Heart right ventricle (tissue), 16 donors: ENCODE data around the gene TNFRSF6B. TPM values are rescaled to one million over a fixed set of nuclear protein-coding genes. Genes with fewer than 3 reads are reported as not detected.

ENCODE experiments used
- ATAC-seq, 8 donors: fragments of 200-7000 bp; cut with Tn5 transposase; one replicate each; pipeline ENCODE4 v1.9.1; 2020; ENCODE audit warnings: mild to moderate bottlenecking in 8 of 8, moderate library complexity in 8 of 8, moderate number of reproducible peaks in 1 of 8
- DNase-seq, 2 donors: peaks; one replicate each; pipeline ENCODE4 v3.0.0-alpha.2; 2020
- H3K27ac ChIP-seq, 10 donors: fragments of 200-600 bp; sonication (generic) in 2 of 10; one replicate each; pipeline versions ENCODE4 v1.5.0 to v1.8.0; 2020 to 2022; ENCODE audit warnings: mild to moderate bottlenecking in 3 of 10
- H3K27me3 ChIP-seq, 7 donors: fragments of 200-600 bp; one replicate each; pipeline ENCODE4 v1.8.0; 2021 to 2022; ENCODE audit warnings: mild to moderate bottlenecking in 2 of 7
- H3K36me3 ChIP-seq, 9 donors: fragments of 200-600 bp; sonication (generic) in 1 of 9; one replicate each; pipeline versions ENCODE4 v1.5.0 to v1.8.0; 2020 to 2022; ENCODE audit warnings: mild to moderate bottlenecking in 2 of 9
- H3K4me1 ChIP-seq, 9 donors: fragments of 200-600 bp; sonication (generic) in 1 of 9; one replicate each; pipeline versions ENCODE4 v1.5.0 to v1.8.0; 2020 to 2022; ENCODE audit warnings: mild to moderate bottlenecking in 4 of 9
- H3K4me3 ChIP-seq, 10 donors: fragments of 200-600 bp; sonication (generic) in 2 of 10; one replicate each; pipeline versions ENCODE4 v1.5.0 to v1.8.0; 2020 to 2022; ENCODE audit warnings: mild to moderate bottlenecking in 7 of 10, moderate library complexity in 2 of 10
- H3K9me3 ChIP-seq, 11 donors: fragments of 200-600 bp in 10 of 11; sonication (generic) in 2 of 11; one replicate each; pipeline versions ENCODE4 v1.5.0 to v1.8.0; 2013 to 2022; ENCODE audit warnings: mild to moderate bottlenecking in 2 of 11, control low read depth in 1 of 11, moderate library complexity in 1 of 11
- WGBS, 2 donors: extraction: QIAGEN DNeasy Blood & Tissue Kit; methylation state at CpG; one replicate each; pipeline ENCODE4 v1.1.7; 2013; ENCODE audit warnings: inconsistent platforms in 1 of 2; 5-methylcytosine and 5-hydroxymethylcytosine counted together
- intact Hi-C, 10 donors: fragments of 100-400 bp; cut with DNase I; formaldehyde crosslinking; loops; one replicate each; pipeline versions ENCODE4 v1.11.1 to v1.14.2; 2022
- polyA plus RNA-seq, 2 donors: library from polyadenylated mRNA; stranded (reverse); fragments of 200-250 nt; gene quantifications; one replicate each; pipeline ENCODE4 v1.2.3, GENCODE V29; 2013
- total RNA-seq, 10 donors: library from RNA; stranded (reverse); fragmentation: NEBNext Ultra II Directional in 3 of 10; extraction: Animal tissue kit (Norgen Biotek cat#: 25700) in 3 of 10; gene quantifications; one replicate each; pipeline versions ENCODE4 v1.2.1 to v1.2.4, GENCODE V29; 2021 to 2023
- TF ChIP-seq, protein P1 (sequence below), 9 donors: fragments of 200-600 bp; sonication (generic) in 2 of 9; IDR thresholded peaks; one replicate each; pipeline versions ENCODE4 v1.5.0 to v1.8.0; 2021 to 2022; ENCODE audit warnings: antibody characterized with exemption in 9 of 9, mild to moderate bottlenecking in 5 of 9, moderate library complexity in 1 of 9
- donor health status: Arrhythmogenic right ventricular cardiomyopathy.
- donor health status: ischemic (EF 13 %, LVEDD 7.1; RV severe dilation, severe dysfunction).
- donor health status: healthy with polysubstance abuse.
- donor health status: DM: no; HTN: yes; CAD: no.
- donor health status: DM: no; HTN: no; CAD: no.
- donor health status: ischemic (EF 25% LVEDD 6.9; RV normal size, moderate dysfunction).
- donor health status: ischemic (EF 25% LVEDD 5.7; RV mildly dilated, moderate dysfunction).
- donor health status: healthy.
- donor health status: DM: yes; HTN: yes; CAD: no.
- donor health status: Ischemic cardiomyopathy.
- donor health status: ischemic (EF 35%, LVEDD 5.7; RV mildly dilated, moderate dysfunction).
- donor health status: nonischemic (EF 11% LVEDD 7.7; RV severe dilation, severe dysfunction).
- donor health status: DM: yes; HTN: yes; CAD: no.
- donor health status: PGD.
- donor health status: ischemic (EF 29% LVEDD 5.4; RV normal size, mild dysfunction).
- donor health status: nonischemic (EF 23%, LVEDD 6.1; RV moderate dilation, normal function).

The TNFRSF6B gene
- total and polyA plus RNA-seq, 12 donors: 0.26 to 12.5 (median 0.82) TPM

DNA sequence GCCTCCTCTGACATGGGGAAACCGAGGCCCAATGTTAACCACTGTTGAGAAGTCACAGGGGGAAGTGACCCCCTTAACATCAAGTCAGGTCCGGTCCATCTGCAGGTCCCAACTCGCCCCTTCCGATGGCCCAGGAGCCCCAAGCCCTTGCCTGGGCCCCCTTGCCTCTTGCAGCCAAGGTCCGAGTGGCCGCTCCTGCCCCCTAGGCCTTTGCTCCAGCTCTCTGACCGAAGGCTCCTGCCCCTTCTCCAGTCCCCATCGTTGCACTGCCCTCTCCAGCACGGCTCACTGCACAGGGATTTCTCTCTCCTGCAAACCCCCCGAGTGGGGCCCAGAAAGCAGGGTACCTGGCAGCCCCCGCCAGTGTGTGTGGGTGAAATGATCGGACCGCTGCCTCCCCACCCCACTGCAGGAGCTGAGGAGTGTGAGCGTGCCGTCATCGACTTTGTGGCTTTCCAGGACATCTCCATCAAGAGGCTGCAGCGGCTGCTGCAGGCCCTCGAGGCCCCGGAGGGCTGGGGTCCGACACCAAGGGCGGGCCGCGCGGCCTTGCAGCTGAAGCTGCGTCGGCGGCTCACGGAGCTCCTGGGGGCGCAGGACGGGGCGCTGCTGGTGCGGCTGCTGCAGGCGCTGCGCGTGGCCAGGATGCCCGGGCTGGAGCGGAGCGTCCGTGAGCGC lies 1.6 kb downstream of the TNFRSF6B start:
- no peak for ATAC-seq
- 80 to 87% methylated on average over 40 of the region's 40 CpGs for WGBS, 2 donors
- Histone ChIP-seq H3K27me3 (no peaks in the 10 kb centered on the region), H3K4me1 (peaks cover 22 to 64% (median 53%) of the 10 kb centered on the region in 9 donors), H3K36me3 (peaks cover 0 to 73% (median 5%) of the 10 kb centered on the region in 9 donors), H3K4me3 (no peak overlapping the region), H3K9me3 (no peaks in the 10 kb centered on the region), H3K27ac (peak overlapping the region in 7 of 10 donors; percentile 38 to 93 (median 65))
- intact Hi-C loops: no loop called here
- no peak for DNase-seq
- TF ChIP-seq, protein P1, sequence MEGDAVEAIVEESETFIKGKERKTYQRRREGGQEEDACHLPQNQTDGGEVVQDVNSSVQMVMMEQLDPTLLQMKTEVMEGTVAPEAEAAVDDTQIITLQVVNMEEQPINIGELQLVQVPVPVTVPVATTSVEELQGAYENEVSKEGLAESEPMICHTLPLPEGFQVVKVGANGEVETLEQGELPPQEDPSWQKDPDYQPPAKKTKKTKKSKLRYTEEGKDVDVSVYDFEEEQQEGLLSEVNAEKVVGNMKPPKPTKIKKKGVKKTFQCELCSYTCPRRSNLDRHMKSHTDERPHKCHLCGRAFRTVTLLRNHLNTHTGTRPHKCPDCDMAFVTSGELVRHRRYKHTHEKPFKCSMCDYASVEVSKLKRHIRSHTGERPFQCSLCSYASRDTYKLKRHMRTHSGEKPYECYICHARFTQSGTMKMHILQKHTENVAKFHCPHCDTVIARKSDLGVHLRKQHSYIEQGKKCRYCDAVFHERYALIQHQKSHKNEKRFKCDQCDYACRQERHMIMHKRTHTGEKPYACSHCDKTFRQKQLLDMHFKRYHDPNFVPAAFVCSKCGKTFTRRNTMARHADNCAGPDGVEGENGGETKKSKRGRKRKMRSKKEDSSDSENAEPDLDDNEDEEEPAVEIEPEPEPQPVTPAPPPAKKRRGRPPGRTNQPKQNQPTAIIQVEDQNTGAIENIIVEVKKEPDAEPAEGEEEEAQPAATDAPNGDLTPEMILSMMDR (IDR thresholded peaks at IDR 0.05): no peak

DNA sequence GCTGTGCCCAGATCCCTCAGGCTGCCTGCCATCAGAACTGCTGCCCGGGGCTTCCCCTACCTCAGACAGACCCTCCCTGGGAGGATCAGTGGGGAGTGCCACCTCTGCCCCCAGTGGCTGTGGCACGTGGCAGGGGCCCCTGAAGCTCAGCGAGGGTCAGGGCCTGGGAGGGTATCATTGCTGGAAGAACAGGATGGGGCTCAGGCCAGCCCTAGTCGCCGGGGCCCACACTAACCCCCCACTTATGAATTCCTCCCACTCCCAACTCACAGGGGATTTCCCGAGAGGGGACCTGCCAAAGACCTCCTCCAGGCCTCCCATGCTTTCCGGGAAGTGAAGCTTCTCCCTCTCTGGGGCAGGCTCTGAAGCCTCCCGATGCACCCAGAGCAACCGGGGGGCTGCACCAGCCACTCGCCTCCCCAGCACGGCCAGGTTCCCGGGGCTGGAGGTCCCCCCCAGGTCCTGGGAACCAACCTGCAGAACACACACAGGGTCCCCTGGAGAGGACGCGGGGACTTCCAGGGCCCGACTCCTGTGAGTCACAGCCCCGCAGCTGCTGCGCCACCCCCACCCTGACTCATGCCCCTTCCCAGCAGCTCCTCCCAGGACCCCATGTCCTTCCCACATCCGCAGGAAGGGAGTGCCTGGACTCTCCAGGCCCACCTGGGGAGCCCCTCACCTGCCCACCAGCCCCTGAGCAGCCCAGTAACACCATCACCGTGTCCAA lies 2.5 kb downstream of the TNFRSF6B start:
- H3K27ac ChIP-seq: peak overlapping the region in 9 of 10 donors; percentile 38 to 93 (median 65)
- WGBS, 2 donors: 30 to 48% methylated on average over 19 of the region's 19 CpGs
- no peaks in the 10 kb centered on the region for H3K27me3 ChIP-seq
- H3K36me3 ChIP-seq: peaks cover 0 to 80% (median 5%) of the 10 kb centered on the region in 9 donors
- TF ChIP-seq, protein P1 (IDR thresholded peaks at IDR 0.05): no peak
- intact Hi-C loops: no loop called here
- H3K4me3 ChIP-seq: peak overlapping the region in 1 of 10 donors; percentile 3
- peaks cover 22 to 64% (median 53%) of the 10 kb centered on the region in 9 donors for H3K4me1 ChIP-seq
- no peaks in the 10 kb centered on the region for H3K9me3 ChIP-seq
- ATAC-seq (peak; percentile 12 to 77 (median 26)), DNase-seq (peak in 1 of 2 donors; percentile 50)

DNA sequence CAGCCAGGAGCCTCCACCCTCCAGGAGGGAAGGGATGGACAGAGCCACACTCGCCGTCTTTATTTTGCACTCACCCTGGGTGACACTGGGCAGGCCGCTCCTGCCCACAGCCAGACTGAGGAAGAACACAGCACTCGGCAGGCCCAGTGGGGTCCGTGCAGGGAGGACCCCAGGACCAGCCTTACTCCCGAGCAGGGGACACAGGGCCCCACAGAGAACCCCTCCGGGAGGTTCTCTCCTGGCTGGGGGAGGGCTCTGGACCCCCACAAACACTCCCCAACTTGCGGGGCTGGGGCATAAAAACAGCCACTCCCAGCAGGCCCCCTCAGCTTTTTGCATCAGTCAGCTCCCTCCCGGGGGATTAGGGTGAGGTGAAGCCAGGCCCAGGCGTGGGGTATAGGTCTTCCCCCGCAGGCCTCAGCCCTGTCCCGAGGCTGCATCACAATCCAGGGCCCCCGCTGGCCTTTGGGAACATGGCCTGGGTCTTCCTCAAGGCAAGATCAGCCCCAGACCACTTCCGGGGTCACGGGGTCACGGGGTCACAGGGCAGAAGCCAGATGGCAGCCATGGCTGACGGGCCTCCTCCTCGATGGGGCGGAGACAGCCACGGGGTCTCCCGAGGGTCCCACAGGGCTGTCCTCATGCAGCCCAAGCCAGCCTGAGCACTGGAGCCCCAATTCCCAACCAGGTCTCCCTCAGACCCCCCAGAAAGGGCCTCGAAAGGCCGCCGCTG lies 3.2 kb downstream of the TNFRSF6B start:
- ATAC-seq (no peak), DNase-seq (peak in 1 of 2 donors; percentile 8)
- Histone ChIP-seq H3K27ac (peak overlapping the region in 9 of 10 donors; percentile 38 to 93 (median 65)), H3K27me3 (no peaks in the 10 kb centered on the region), H3K36me3 (peaks cover 0 to 80% (median 7%) of the 10 kb centered on the region in 9 donors), H3K9me3 (no peaks in the 10 kb centered on the region), H3K4me1 (peaks cover 22 to 64% (median 52%) of the 10 kb centered on the region in 9 donors), H3K4me3 (no peak overlapping the region)
- 79 to 80% methylated on average over 24 of the region's 24 CpGs for WGBS, 2 donors
- TF ChIP-seq, protein P1 (IDR thresholded peaks at IDR 0.05): no peak
- intact Hi-C loops: no loop called here
